GM21619 (cell line): Measurements from ENCODE around the gene SMIM8.

Experiments used
- ATAC-seq: cut with Tn5 transposase; IDR thresholded peaks from one replicate; pipeline ENCODE4 v1.9.1; 2021; ENCODE audit not compliant: unreplicated experiment

The SMIM8 gene

GRCh38 chr6:87384038-87384437 lies 61.6 kb downstream of the SMIM8 start:
- no peak for ATAC-seq

- ATAC-seq, result no peak
Observed at GRCh38 chr6:87384449-87384848, 62.1 kb downstream of the SMIM8 start.

DNA sequence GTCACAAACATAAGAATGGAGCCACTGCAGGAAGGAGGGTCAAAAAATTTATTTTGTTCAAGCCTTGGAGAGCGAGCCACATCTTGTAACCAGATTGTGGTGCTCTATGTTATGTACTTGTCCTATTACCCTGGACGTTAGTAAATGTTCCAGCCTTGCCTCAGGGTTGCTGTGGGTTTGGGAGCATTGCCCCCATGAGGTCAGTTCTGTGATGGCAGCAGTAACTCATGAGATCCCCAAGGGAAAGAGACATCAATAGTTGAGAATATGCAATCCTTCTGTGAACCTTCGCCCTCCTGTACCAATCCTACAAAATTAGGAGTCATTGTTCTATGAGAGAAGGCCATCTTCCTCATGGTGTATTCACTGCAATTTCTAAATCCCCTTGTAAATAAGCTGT lies 68.9 kb downstream of the SMIM8 start:
- ATAC-seq, result no peak
